Type B pancreatic cell (in vitro differentiated cells): Measurements from ENCODE around the gene TMEM150C. TPM values are rescaled to one million over a fixed set of nuclear protein-coding genes. Genes with fewer than 3 reads are reported as not detected.

ENCODE experiments used
- DNase-seq: peaks from one replicate; pipeline ENCODE4 v3.0.0; 2021; ENCODE audit warnings: mixed read lengths; ENCODE audit not compliant: unreplicated experiment; ENCODE audit errors: extremely low spot score
- H3K27ac Mint-ChIP-seq: 2 replicates; pipeline ENCODE4 v1.8.0; 2021; ENCODE audit warnings: mild to moderate bottlenecking, mixed read lengths
- H3K27me3 Mint-ChIP-seq: 2 replicates; pipeline ENCODE4 v1.8.0; 2021; ENCODE audit warnings: mixed read lengths
- H3K36me3 Mint-ChIP-seq: 2 replicates; pipeline ENCODE4 v1.8.0; 2021; ENCODE audit warnings: mixed read lengths
- H3K4me1 Mint-ChIP-seq: one replicate; pipeline ENCODE4 v1.8.0; 2021; ENCODE audit warnings: mixed read lengths; ENCODE audit not compliant: unreplicated experiment
- H3K4me3 Mint-ChIP-seq: 2 replicates; pipeline ENCODE4 v1.8.0; 2021; ENCODE audit warnings: mild to moderate bottlenecking, mixed read lengths
- H3K9me3 Mint-ChIP-seq: 2 replicates; pipeline ENCODE4 v1.8.0; 2021; ENCODE audit warnings: mixed read lengths
- CTCF ChIP-seq: fragments of 200-600 bp; sonication (generic); conservative IDR thresholded peaks from 2 replicates; pipeline ENCODE4 v1.5.0; 2021; ENCODE audit warnings: antibody characterized with exemption, mild to moderate bottlenecking
- total RNA-seq: library from RNA; stranded (reverse); gene quantifications from 2 replicates; pipeline ENCODE4 v1.2.1, GENCODE V29; 2021; ENCODE audit warnings: low replicate concordance

The TMEM150C gene
- total RNA-seq, 1 donor from 2014 or later = 5.7 TPM

- TF ChIP-seq CTCF = no peak
- H3K4me3 Mint-ChIP-seq = no peak overlapping the region
- H3K36me3 Mint-ChIP-seq = no peaks in the 10 kb centered on the region
- DNase-seq = no peak
- peaks cover 5% of the 10 kb centered on the region for H3K4me1 Mint-ChIP-seq
- no peak overlapping the region for H3K27ac Mint-ChIP-seq
- no peaks in the 10 kb centered on the region for H3K9me3 Mint-ChIP-seq
- H3K27me3 Mint-ChIP-seq = no peaks in the 10 kb centered on the region
Observed at GRCh38 chr4:82542642-82543041, 19.1 kb downstream of the TMEM150C start.

- H3K36me3 Mint-ChIP-seq = no peaks in the 10 kb centered on the region
- no peak overlapping the region for H3K27ac Mint-ChIP-seq
- no peaks in the 10 kb centered on the region for H3K9me3 Mint-ChIP-seq
- H3K27me3 Mint-ChIP-seq = no peaks in the 10 kb centered on the region
- H3K4me1 Mint-ChIP-seq = peaks cover 12% of the 10 kb centered on the region
- no peak for TF ChIP-seq CTCF
- H3K4me3 Mint-ChIP-seq = no peak overlapping the region
- DNase-seq = no peak
Observed at GRCh38 chr4:82529322-82529721, 32.5 kb downstream of the TMEM150C start.

GRCh38 chr4:82528868-82529267, 32.9 kb downstream of the TMEM150C start:
- Mint-ChIP-seq H3K4me1 (peaks cover 12% of the 10 kb centered on the region), H3K27ac (no peak overlapping the region), H3K36me3 (no peaks in the 10 kb centered on the region), H3K27me3 (no peaks in the 10 kb centered on the region), H3K4me3 (no peak overlapping the region), H3K9me3 (no peaks in the 10 kb centered on the region)
- TF ChIP-seq CTCF = no peak
- no peak for DNase-seq

- Mint-ChIP-seq H3K9me3 (no peaks in the 10 kb centered on the region), H3K4me1 (peaks cover 12% of the 10 kb centered on the region), H3K27ac (no peak overlapping the region), H3K4me3 (no peak overlapping the region), H3K36me3 (no peaks in the 10 kb centered on the region), H3K27me3 (no peaks in the 10 kb centered on the region)
- no peak for TF ChIP-seq CTCF
- no peak for DNase-seq
Observed at GRCh38 chr4:82528074-82528473, 33.7 kb downstream of the TMEM150C start.

GRCh38 chr4:82525307-82525911, 36.4 kb downstream of the TMEM150C start:
- TF ChIP-seq CTCF = no peak
- peaks cover 12% of the 10 kb centered on the region for H3K4me1 Mint-ChIP-seq
- no peaks in the 10 kb centered on the region for H3K9me3 Mint-ChIP-seq
- no peaks in the 10 kb centered on the region for H3K27me3 Mint-ChIP-seq
- DNase-seq = no peak
- H3K4me3 Mint-ChIP-seq = no peak overlapping the region
- H3K27ac Mint-ChIP-seq = no peak overlapping the region
- H3K36me3 Mint-ChIP-seq = no peaks in the 10 kb centered on the region
